A673 (cell line): ENCODE measurements around the gene NCEH1.

Source experiments
- CTCF ChIP-seq: fragments of 300-800, 200-600 bp; sonication (generic); conservative IDR thresholded peaks from 2 replicates; pipeline ENCODE4 v1.5.1; 2017; ENCODE audit warnings: low read depth, mild to moderate bottlenecking, antibody characterized with exemption, low read length, moderate library complexity, mixed read lengths
- EZH2 ChIP-seq: fragments of 200-600 bp; sonication (generic); IDR thresholded peaks from 2 replicates; pipeline ENCODE4 v1.6.1; 2017; ENCODE audit warnings: borderline replicate concordance, low read depth, mild to moderate bottlenecking, mixed read lengths, antibody characterized with exemption, low read length; ENCODE audit not compliant: poor library complexity, severe bottlenecking

DNA sequence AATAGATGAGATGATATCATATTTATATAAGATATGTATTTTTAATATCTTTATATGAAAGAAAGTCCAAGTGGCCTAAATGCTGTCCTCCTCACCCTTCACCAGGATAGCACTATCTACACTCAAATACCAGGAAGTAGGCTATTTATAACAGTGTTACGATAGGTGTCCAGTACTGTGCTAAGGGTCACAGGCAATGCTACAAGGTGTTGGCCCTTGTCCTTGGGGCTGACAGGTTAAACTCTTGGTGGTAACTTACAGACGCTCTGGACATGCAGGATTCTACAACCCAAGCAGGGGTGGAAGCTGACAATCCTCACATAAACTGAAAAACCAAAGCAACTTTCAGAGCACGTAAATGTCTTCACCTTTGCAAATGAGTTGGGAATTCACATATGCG lies 22.3 kb downstream of the NCEH1 start:
- TF ChIP-seq CTCF: no peak
- no peak for TF ChIP-seq EZH2
